NT2/D1 (cell line): ENCODE results near the gene ARL8B.

ENCODE experiments used
- SUZ12 ChIP-seq: IDR thresholded peaks from 2 replicates; pipeline ENCODE4 v1.6.1; 2011; ENCODE audit not compliant: insufficient read length, insufficient read depth; ENCODE audit errors: extremely low read depth
- YY1 ChIP-seq: IDR thresholded peaks from 2 replicates; pipeline ENCODE4 v1.6.1; 2011; ENCODE audit not compliant: insufficient read length, insufficient read depth
- ZNF274 ChIP-seq: IDR thresholded peaks from 2 replicates; pipeline ENCODE4 v1.6.1; 2011; ENCODE audit warnings: mild to moderate bottlenecking, low read depth, low read length

DNA sequence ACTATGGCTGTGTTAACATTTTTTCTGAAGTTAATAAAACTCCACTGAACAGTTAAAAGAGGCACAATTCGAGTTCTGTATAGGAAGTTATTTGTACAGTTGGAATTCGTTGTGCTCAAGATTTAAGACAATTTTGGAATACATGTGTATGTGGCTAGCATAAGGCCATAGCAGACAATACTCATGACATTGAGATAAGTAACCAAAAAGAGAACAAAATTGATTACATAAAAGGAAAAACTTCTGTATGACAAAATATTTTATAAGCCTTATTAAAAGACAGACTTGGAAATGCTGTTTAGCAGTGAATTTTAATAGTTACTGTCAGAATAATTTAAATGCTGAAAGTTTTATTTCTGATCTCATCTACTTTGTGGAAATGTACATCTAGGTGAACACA, 47.7 kb downstream of the ARL8B start:
- TF ChIP-seq YY1 (no peak), SUZ12 (no peak), ZNF274 (no peak)
